ENCODE measurements around the gene FNTB. TPM values are rescaled to one million over a fixed set of nuclear protein-coding genes. Genes with fewer than 3 reads are reported as not detected.
"Not testable (repeated sequence)": the region's sequence is repeated elsewhere in the genome, so short reads cannot be mapped to it uniquely, and the experiment has no call there.

FNTB gene
- total RNA-seq, 1 donor from 2014 or later = 22.4 TPM

DNA sequence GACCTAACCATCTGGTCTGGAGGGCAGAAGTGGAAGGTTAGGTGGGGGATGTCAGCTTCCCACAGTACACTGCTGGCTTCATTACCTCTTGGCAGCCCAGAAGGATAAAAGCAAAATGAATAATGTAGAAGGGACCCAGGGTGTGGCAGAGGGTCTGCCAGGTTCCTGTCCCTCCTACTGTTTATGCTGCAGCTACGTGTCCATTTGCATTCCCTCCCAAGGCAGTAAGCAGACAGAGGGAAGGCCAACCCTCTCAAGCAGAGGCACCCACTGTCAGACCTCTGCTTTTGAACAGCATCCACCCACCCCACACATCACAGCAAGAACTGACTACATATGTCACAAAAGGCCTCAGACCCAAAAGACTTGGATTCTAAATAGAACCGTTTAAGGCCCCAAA, 96.2 kb downstream of the FNTB start:
- TF ChIP-seq, protein P1, sequence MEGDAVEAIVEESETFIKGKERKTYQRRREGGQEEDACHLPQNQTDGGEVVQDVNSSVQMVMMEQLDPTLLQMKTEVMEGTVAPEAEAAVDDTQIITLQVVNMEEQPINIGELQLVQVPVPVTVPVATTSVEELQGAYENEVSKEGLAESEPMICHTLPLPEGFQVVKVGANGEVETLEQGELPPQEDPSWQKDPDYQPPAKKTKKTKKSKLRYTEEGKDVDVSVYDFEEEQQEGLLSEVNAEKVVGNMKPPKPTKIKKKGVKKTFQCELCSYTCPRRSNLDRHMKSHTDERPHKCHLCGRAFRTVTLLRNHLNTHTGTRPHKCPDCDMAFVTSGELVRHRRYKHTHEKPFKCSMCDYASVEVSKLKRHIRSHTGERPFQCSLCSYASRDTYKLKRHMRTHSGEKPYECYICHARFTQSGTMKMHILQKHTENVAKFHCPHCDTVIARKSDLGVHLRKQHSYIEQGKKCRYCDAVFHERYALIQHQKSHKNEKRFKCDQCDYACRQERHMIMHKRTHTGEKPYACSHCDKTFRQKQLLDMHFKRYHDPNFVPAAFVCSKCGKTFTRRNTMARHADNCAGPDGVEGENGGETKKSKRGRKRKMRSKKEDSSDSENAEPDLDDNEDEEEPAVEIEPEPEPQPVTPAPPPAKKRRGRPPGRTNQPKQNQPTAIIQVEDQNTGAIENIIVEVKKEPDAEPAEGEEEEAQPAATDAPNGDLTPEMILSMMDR (IDR thresholded peaks at IDR 0.05; ENCODE audit: unreplicated experiment) = no peak
- H3K27ac Mint-ChIP-seq = no peak overlapping the region

DNA sequence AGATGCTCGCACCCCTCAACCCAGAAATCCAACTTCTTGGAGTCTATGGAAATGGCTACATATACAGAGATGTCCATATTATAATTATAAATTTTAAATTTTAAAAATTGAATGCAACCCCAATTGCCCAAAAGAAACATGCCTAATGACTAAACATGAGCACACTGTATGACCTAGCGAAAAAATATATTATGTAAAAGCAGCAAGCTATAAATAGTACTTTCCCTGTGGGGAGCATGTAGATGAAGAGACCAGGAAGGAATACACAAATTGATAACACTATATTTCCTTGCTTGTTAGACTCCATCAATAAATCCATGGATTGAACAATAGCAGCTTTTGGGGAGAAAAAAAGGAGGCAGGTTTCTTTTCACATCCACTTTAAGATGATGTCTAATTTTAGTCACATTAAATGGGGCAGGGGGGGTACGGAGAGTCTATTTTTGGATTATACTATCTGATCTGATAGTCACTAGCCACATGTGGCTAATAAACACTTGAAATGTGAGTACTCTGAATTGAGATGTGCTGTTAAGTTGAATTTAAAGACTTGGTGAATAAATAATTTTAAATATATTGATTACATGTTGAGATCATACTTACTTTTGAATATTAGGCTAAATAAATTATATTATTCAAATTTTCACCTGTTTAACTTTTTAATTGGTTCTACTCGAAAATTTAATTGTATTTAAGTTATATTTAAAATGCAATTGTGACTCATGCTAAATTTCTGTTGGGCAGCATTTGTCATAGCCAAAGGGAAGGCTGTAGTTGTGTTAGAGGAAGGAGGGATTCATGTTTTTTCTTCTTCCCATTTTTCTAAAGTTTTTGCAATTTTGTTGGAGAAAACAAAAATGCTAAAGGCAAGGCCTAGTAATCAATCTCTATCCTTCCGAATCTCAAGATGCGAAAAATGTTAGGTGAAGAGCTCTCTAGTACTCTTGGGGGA, 98.1 kb downstream of the FNTB start:
- Mint-ChIP-seq H3K4me3 (ENCODE audit: low read depth) (no peak overlapping the region), H3K36me3 (ENCODE audit: insufficient read depth) (peaks cover 51% of the 10 kb centered on the region), H3K9me3 (ENCODE audit: low read depth) (peaks cover 18% of the 10 kb centered on the region), H3K4me1 (ENCODE audit: low read depth) (no peaks in the 10 kb centered on the region), H3K27me3 (no peaks in the 10 kb centered on the region), H3K27ac (no peak overlapping the region)
- DNase-seq (ENCODE audit: low spot score, unreplicated experiment) = no peak
- TF ChIP-seq, protein P1 (IDR thresholded peaks at IDR 0.05; ENCODE audit: unreplicated experiment) = no peak

More for the DNA sequence above, 96.2 kb downstream of the FNTB start:
- Mint-ChIP-seq H3K27me3 (no peaks in the 10 kb centered on the region), H3K36me3 (ENCODE audit: insufficient read depth) (peaks cover 36% of the 10 kb centered on the region), H3K4me3 (ENCODE audit: low read depth) (no peak overlapping the region), H3K4me1 (ENCODE audit: low read depth) (no peaks in the 10 kb centered on the region), H3K9me3 (ENCODE audit: low read depth) (peaks cover 14% of the 10 kb centered on the region)
- DNase-seq (ENCODE audit: low spot score, unreplicated experiment) = no peak

DNA sequence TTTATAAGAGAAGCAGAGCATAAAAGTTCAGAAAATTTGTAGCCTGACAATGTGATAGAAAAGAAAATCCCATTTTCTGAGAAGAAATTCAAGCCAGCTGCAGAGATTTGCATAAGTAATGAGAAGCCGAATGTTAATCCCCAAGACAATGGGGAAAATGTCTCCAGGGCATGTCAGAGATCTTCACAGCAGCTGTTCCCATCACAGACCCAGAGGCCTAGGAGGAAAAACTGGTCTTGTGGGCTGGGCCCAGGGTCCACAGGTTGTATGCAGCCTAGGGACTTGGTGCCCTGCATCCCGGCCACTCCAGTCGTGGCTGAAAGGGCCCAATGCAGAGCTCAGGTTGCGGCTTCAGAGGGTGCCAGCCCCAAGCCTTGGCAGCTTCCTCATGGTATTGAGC, 100.0 kb downstream of the FNTB start:
- not testable (repeated sequence) for H3K4me1 Mint-ChIP-seq (ENCODE audit: low read depth); H3K27me3 Mint-ChIP-seq; H3K27ac Mint-ChIP-seq; H3K4me3 Mint-ChIP-seq (ENCODE audit: low read depth); DNase-seq (ENCODE audit: low spot score, unreplicated experiment)
- Mint-ChIP-seq H3K9me3 (ENCODE audit: low read depth) (peaks cover 18% of the 10 kb centered on the region), H3K36me3 (ENCODE audit: insufficient read depth) (peaks cover 58% of the 10 kb centered on the region)

DNA sequence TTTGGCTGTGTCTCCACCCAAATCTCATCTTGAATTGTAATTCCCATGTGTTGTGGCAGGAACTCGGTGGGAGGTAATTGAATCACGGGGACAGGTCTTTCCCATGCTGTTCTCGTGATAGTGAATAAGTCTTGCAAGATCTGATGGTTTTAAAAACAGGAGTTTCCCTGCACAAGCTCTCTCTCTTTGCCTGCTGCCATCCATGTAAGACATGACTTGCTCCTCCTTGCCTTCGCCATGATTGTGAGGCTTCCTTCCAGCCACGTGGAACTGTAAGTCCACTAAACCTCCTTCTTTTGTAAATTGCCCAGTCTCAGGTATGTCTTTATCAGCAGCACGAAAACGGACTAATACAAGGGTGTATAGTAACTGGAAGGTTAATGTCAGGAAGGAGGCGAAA, 101.1 kb downstream of the FNTB start:
- not testable (repeated sequence) for H3K4me3 Mint-ChIP-seq (ENCODE audit: low read depth); DNase-seq (ENCODE audit: low spot score, unreplicated experiment); H3K27me3 Mint-ChIP-seq; H3K27ac Mint-ChIP-seq; H3K4me1 Mint-ChIP-seq (ENCODE audit: low read depth)
- peaks cover 18% of the 10 kb centered on the region for H3K9me3 Mint-ChIP-seq (ENCODE audit: low read depth)
- H3K36me3 Mint-ChIP-seq (ENCODE audit: insufficient read depth) = peaks cover 52% of the 10 kb centered on the region

DNA sequence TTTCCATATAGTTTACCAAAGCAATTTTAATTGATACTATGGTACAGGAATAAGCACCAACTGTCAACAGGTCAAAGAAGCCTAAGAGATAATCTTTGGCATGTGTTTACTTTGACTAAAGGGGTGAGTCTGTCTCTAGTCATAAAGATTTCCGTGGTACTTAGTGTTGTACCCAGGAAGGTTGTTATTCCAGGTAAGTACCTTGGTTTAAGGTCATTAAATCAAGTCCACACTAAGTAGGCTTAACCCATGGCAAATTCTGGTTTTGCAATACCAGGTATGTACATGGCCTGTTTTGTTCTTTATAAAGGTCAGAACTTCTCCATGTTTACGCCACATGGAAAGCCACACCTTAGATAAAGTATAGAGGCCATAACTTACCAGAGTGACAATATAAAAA, 105.7 kb downstream of the FNTB start:
- TF ChIP-seq, protein P1 (IDR thresholded peaks at IDR 0.05; ENCODE audit: unreplicated experiment) = no peak
- Mint-ChIP-seq H3K9me3 (ENCODE audit: low read depth) (peaks cover 9% of the 10 kb centered on the region), H3K27me3 (no peaks in the 10 kb centered on the region), H3K36me3 (ENCODE audit: insufficient read depth) (peaks cover 28% of the 10 kb centered on the region), H3K27ac (no peak overlapping the region), H3K4me1 (ENCODE audit: low read depth) (no peaks in the 10 kb centered on the region), H3K4me3 (ENCODE audit: low read depth) (no peak overlapping the region)
- DNase-seq (ENCODE audit: low spot score, unreplicated experiment) = no peak

DNA sequence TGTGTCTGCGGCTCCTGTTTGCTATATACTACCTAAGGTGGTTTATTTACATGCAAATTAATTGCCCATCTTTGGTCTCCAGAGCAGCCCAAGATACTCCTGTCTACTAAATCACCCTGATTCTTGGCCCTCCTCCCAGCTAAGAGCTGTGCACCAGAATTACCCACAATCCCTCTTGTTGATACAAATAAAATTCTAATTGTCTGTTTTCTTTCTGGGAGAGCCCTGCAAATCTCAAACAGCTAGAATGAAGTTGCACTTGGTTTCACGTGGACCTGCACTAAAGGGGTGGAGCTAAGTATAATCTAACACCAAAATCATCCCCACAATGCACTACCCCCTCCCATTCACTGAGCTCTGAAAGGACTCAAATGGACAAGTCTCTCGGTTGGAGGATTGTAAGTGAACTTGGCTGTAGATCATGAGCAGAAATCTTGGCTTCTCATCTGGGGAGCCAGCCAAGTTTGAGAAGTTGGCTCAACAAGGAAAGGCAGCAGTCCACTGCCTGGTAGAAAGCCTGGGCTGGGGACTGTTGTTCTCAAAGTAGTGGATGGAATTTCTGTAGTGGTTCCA, 109.0 kb downstream of the FNTB start:
- Mint-ChIP-seq H3K27me3 (no peaks in the 10 kb centered on the region), H3K27ac (no peak overlapping the region), H3K4me3 (ENCODE audit: low read depth) (no peak overlapping the region), H3K4me1 (ENCODE audit: low read depth) (no peaks in the 10 kb centered on the region), H3K36me3 (ENCODE audit: insufficient read depth) (peaks cover 8% of the 10 kb centered on the region), H3K9me3 (ENCODE audit: low read depth) (no peaks in the 10 kb centered on the region)
- no peak for DNase-seq (ENCODE audit: low spot score, unreplicated experiment)
- TF ChIP-seq, protein P1 (IDR thresholded peaks at IDR 0.05; ENCODE audit: unreplicated experiment) = no peak
